Measurements from ENCODE around the gene CDK16.

CDK16 gene

DNA sequence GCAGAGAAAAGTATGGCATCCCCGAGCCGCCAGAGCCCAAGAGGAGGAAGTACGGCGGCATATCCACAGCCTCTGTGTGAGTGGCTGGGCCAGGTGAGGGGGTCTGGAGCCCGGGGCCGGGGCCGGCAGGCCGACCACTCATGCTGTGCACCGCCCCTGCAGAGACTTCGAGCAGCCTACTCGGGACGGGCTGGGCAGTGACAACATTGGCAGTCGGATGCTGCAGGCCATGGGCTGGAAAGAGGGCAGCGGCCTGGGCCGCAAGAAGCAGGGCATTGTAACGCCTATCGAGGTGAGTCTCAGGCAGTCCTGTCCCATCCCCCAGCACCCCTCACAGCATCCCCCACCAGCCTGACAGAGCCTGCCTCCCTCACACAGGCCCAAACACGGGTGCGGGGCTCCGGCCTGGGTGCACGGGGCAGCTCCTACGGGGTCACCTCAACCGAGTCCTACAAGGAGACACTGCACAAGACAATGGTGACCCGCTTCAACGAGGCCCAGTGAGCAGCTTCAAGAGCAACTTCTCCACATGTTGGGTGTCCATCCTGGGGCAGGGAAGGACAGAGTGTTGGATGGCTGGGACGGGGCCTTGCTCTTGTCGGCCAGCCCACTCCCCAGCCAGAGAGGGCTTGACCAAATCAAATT is 32.3 kb upstream of the CDK16 start:
- DNase-seq = no peak

DNA sequence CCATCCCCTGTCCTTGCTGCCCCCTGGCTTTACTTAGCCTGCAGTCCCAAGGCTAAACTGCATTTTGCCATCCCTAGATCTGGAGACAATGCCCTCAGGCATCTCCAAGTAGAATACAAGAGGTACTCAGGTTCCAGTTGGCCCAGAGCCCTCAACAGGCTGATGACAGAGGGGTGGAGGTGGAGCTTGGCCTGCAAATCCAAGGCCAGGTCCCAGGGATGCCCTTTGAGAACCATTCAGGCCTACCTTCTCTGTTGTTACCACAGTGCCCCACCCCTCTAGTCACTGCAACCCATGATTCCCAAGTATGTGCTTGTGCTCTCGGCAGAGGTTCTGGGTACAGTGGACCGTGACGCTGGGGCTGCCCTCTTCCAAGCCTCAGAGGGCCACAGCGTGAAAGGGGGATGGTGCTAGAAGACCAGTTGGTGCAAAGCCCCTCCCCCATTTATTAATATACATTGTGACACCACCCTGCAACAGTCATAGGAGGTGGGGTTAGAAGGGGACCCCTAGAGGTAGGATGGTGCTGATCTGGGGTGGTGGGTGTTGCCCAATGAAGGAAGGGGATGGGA is 31.3 kb upstream of the CDK16 start:
- no peak for DNase-seq

DNA sequence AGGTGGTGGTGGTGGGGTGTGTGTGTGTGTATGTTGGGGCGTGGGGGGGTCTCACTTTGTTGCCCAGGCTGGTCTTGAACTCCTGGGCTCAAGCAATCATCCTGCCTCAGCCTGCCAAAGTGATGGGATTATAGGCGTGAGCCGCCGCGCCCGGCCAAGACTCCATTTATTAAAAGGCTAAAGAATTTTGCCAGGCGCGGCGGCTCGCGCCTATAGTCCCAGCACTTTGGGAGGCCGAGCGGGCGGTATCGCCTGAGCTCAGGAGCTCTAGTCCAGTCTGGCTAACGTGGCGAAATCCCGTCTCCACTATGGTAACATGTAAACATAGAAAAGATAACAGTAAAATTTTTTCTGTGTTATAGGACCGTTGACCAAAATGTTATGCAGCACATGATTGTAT is 28.6 kb upstream of the CDK16 start:
- no peak for DNase-seq

DNA sequence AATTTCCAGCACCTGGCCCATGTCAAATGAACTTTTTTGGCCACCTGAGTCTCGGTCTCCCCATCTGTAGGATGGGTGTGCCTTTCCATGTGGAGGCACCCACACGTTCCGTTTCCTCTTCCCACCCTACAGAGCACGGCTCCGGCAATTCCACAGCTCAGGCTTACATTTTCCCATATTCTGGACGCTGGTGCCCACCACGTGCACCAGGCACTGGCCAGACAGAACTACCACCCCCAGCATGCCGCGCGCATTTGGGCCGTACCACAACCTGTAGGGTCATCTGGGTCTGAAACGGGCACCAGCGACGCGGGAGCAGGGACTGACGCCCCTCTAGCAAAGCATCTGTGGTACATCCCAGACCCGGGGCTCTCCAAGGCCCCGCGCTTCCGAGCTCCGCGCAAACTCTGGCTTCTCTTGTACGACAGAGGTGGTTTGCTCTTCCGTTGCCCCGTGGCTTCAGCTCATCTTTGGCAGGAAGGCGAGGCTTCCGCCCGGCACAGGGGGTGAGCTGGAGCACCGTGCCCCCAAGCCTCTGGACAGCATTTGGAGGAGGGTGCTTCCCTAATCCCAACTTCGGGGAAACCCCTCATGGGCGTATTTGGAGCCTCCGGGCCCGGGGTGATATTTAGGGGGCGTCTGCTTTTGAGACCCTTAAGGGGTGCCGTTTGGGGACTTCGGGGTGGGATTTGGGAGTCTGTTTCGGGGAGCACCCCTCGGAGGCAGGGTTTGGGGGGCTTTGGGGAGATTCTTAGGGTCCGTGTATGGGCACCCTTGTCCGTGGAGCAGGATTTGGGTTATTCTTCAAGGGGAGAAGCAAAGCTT is 27.8 kb upstream of the CDK16 start:
- DNase-seq = peak; percentile 91

DNA sequence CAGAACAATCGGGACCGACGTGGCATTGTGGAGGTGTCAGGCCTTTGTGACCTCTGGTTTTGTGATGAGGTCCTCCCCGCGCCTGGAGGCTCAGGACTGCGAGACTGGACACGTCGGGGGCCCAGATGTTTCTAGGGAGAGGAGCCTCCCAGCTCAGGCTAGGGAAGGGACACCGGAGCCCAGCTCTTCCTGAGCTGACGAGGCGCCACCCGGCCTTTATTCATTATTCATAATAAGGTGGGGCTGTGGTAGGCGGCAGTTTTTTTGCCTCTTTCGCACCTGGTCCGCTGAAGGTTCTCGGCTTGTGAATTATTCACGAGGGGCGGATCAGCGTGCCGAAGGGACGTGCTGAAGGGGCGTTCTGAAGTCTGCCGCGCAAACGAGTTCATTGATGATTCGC is 27.1 kb upstream of the CDK16 start:
- peak; percentile 19 for DNase-seq

DNA sequence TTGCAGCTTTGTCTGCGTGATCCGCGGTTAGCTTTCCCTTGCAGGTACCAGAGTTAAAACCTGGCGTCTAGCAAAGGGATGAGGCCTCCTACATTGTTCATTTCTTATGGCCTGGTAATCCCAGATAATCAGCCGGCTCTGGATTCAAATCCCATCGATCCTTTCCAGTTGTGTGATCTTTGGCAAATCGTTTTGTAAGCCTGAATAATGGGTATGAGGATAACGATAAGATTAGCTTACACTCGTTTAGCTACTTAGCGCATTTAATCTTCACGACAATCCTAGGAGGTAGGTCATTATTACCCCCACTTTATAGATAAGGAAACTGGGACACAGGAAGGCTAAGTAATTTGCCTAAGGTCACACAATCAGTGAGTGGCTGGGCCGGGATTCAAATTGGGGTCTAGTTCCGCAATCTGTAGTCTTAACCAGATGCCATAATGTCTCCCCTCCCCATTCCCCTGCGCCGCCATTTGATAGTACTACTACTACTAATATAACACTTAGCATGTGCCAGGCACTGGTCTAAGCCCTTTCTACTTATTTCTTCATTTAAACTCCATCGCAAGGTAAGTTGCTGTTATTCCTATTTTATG is 26.6 kb upstream of the CDK16 start:
- no peak for DNase-seq

DNA sequence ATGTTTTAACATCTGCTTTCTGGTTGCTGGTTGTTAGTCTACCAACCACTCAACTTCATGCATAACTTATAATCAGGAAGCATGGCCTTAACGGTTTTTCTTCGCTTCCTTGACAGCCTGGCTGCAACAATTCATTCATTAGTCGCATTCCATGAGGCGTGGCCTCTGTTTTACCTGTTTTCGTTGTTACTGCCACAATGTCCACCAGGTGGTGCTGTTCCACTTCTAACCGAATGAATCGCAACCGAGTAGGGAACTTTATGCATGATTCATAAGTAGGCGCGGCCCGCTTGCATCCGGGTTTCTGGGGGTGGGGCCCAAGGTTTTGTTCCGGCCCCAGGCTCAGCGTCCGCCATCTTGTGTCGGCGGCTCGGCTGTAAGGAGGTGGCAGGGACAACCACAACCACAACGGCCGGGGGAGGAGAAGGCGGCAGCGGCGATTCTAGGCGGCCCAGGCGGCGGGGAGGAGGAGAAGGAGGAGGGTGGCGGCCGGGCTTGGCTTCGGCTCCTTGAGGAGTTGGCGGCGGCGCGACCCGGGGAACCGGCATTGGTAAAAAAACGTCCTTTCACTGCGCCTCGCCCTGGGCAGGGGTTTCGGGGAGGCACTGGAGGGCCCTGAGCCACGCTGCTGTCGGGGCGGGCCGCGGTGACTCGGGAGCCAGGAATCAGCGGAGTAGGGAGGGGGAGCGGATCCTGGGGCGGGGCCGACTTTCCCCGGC is 24.8 kb upstream of the CDK16 start, which contains the start of gene UBA1:
Gene UBA1, plus strand, starts transcription at position 355 of the 719 bp plus-strand sequence. CDS start 4,974 bp downstream, outside the sequence.
- DNase-seq = peak; percentile 97

DNA sequence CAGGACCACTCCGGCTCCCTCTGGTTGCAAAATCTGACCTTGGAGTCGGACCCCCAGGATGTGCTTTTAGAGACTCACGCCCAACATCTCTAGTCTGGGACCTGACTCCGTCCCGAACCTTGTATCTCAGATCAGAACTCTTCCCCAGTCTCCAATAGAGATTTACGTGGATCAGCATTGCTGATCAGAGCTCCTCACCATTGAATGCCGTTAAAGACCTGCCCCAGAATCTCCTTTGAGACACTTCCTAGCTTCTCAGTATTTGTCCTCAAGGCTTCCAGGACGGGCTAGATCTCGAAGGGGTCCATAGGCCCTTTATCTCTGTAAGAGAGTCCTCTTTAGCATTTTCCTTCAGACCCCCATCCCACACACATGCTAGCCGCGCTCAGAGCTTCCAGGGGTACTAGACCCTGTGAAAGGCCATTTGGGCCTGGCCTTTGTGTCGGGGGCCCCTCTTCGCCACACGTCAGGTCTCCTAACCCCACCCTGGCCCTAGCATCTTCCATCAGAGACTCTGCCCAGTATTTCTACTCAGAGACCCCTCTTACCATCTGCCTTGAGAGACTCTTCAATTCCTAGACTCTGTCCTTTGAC is 24.2 kb upstream of the CDK16 start:
- no peak for DNase-seq

DNA sequence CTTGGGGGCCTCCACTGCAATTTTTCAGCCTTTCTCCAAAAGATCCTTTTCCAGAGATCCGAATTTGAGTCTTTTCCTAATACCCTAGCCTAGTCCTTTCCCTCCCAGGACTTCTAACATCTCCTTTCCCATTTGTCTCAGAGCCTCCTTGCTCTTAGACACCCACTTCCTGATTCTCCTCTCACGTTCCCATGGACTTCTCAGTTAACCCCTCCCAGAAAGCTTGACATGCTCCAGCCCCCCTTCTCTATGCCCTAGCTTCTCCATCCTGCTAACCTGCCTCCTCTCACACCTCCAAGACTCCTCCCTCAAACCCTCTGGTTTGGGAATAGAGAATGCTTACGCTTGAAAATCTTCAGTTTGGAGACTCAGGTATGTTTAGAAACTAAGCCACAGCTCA is 22.4 kb upstream of the CDK16 start:
- DNase-seq = no peak

DNA sequence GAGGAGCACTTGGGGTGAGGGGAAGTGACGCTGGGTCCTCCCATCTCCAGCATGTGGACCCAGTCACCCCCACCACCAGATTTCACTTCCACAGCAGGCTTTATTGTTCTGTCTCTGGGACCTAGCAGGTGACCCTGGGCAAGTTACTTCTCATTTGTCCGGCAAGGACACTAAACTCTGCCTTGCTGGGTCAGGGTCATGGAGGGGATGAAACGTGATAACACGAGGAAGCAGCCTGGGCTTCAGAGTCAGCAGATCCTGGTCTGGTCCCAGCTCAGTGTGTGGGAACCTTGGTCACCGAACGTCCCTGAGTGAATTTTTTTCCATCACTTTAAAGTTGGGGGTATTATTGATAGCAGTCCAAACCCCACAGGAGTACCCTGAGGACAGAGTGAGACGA is 21.0 kb upstream of the CDK16 start:
- no peak for DNase-seq

DNA sequence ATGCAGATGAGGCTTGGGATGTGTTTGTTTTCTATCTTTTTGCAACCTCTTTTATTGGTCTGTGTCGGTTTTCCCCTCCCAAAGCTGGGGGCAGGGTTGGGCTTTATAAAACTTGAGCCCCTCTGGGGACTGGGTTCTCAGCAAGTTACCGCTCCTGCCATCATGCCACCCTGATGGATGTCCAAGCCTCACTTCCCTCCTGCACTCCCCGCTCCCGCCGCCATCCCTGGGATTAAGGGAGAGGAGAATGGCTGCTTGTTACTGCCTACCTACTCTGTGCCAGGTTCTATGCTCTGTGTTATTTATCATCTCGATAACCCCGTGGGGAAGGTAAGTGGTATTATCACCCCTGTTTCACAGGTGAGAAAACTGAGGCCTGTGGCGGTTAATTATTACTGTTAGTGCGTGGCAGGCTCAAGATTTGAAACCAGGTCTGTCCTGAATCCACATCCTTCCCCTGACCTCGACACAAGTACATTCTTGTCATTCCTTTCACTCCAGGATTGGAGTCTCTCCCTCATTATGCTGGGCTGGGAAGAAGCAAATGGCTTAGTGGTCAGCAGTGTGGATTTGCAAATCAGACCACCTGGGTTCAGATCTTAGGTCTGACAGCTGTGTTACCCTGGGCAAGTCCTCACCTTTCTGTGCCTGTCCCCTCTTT is 20.3 kb upstream of the CDK16 start:
- DNase-seq = no peak

DNA sequence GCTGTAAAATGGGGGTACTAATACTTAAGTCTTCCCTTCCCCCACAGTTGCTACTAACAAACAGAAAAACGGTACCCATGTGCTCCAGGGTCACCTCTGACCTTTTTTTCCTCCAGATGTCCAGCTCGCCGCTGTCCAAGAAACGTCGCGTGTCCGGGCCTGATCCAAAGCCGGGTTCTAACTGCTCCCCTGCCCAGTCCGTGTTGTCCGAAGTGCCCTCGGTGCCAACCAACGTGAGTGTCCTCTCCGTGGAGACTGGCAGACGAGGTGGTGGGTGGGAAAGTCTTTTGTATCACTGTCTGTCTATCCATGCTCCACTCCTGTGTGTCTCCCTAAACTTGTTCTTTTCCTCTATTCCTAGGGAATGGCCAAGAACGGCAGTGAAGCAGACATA is 19.8 kb upstream of the CDK16 start:
- DNase-seq = no peak

DNA sequence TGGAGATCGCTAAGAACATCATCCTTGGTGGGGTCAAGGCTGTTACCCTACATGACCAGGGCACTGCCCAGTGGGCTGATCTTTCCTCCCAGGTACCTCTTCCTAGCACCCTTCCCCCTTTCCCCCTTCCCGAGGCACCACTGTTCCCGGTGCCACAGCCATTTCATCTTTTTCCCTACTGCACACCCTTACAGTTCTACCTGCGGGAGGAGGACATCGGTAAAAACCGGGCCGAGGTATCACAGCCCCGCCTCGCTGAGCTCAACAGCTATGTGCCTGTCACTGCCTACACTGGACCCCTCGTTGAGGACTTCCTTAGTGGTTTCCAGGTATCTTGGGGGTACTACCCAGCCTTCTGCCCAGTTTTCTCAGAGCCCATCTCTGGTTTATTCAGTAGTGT is 19.2 kb upstream of the CDK16 start:
- DNase-seq = no peak

DNA sequence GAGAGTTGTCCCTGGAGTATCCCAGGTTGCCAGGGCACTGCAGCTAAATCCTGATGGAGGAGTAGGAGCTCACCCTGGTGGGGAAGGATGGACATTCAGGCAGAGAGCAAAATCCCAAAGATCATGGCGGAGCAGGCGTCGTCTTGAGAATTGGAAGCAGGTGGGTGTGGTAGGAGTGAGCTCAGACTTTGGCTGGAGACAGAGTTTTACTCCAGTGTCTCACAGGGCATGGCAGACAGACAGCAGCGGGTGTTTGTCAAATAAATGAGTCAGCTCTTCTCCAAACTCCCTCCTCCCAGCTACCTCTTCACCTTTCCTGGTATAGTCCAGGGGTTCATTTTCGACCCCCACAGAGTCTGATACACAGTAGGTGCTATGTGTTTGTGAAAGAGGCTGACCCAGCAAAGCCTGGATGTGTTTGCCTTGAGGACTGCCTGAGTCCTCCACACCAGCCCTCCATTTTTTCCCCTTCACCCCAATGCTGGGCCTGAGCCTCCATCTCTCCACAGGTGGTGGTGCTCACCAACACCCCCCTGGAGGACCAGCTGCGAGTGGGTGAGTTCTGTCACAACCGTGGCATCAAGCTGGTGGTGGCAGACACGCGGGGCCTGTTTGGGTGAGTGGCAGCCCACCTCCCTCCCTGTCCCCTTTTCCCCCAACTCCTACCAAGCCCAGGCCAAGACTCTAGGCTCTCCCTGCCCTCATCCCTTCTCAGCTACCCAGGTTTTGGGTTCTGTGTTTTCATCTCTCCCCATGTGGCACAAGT is 17.9 kb upstream of the CDK16 start:
- no peak for DNase-seq

DNA sequence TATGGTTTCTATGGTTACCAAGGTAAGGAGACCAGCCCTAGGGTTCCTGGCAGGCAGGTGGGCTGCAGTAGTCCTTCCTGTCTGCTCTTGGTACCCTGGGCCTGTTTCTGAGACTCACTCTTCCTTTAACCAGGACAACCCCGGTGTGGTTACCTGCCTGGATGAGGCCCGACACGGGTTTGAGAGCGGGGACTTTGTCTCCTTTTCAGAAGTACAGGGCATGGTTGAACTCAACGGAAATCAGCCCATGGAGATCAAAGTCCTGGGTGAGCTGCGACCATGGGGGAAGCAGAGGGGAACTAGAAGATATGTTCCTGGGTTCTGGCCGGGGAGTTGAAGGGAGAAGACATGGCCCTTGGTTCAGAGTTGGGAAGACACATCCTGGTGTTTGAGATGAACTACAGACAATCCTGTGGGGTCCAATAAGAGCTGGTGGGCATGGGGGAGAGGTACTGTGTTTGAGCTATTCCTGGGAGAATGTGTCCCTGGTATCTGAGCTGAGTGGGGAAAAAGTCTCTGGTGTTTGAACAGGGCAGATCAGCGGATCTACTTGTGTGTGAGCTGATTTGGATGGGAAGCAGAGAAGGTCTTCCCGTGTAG is 17.0 kb upstream of the CDK16 start:
- DNase-seq = no peak

DNA sequence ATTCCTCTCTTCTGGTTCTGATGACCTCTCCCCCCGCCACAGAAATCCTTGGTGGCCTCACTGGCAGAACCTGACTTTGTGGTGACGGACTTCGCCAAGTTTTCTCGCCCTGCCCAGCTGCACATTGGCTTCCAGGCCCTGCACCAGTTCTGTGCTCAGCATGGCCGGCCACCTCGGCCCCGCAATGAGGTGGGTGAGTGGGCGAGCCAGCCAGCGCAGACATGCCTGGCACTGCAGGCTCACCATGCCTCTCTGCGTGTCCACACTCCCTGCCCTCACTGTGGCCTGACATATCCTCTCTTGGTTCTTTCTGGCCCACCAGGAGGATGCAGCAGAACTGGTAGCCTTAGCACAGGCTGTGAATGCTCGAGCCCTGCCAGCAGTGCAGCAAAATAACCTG is 16.2 kb upstream of the CDK16 start:
- DNase-seq = no peak

DNA sequence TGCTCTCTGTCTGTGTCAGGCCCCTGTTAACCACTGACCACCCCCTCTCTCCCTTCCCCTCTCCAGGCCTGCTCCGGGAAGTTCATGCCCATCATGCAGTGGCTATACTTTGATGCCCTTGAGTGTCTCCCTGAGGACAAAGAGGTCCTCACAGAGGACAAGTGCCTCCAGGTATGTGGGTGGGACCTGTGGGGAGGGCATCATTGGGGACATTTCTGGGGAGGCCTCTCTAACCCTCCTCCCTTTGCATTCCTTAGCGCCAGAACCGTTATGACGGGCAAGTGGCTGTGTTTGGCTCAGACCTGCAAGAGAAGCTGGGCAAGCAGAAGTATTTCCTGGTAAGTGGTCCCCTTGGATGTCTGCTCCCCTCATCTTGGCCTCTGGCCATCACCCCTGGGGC is 15.6 kb upstream of the CDK16 start:
- DNase-seq = no peak

DNA sequence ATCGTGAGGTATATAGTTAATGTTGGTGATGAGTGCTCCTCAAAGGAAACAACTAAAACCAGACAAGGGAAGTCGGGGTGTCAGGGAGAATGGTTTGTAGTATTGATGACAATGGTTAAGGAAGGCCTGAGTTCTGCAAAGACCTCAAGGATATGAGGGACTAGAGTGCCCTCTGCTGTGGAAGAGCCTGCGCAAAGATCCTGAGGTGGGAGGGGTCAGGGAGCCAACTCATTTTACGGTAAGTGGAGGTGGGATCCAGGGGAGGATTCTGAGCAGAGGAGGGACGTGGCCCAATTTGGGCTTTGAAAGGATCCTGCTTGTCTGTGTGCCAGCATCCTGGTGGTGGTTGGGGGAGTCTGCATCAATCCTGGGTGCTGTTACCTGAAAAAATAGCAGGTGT is 13.5 kb upstream of the CDK16 start:
- DNase-seq = no peak

DNA sequence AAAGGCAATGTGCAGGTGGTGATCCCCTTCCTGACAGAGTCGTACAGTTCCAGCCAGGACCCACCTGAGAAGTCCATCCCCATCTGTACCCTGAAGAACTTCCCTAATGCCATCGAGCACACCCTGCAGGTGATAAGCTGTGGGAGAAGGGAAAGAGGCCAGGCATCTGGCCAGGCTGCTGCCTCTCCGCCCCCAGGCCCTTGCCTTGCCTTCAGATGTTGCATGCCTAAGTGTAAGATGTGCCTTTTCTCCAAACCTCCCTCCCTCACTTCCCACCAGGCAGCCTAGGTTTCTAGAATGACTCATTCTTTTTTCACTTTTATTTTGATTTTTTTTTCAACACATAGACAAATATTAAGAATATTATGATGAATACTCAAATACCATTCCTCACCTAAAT is 12.2 kb upstream of the CDK16 start:
- DNase-seq = no peak

DNA sequence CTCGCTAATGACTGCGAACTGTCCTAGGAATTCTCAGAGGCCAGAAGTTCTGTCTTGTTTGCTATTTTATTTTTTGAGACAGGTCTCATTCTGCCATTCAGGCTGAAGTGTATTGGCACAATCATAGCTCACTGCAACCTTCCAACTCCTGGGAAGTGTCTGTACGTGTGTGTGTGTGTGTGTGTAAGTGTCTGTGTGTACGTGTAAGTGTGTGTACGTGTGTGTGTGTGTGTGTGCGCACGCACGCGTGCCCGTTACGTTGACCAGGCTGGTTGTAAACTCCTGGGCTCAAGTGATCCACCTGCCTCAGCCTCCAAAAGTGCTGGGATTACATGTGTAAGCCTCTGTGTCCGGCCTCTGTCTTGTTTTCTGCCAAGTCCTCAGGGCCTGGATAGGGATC is 10.4 kb upstream of the CDK16 start:
- DNase-seq = no peak
